Naive thymus-derived CD4-positive, alpha-beta T cell (primary cell): ENCODE results near the gene ZDHHC6. TPM values are rescaled to one million over a fixed set of nuclear protein-coding genes. Genes with fewer than 3 reads are reported as not detected.

Experiments
- ATAC-seq: fragments of 150-1000 bp; cut with Tn5 transposase; 2 replicates; pipeline ENCODE4 v1.10.0; 2021; ENCODE audit warnings: mild to moderate bottlenecking, moderate library complexity
- CTCF ChIA-PET: fragments of 350-600 bp; sonication (Branson Sonifier 250); formaldehyde crosslinking; loops from one replicate; lab custom pipeline; 2021; ENCODE audit warnings: antibody characterized with exemption; lab: Charles Lee
- POLR2A ChIA-PET: fragments of 350-600 bp; sonication (Branson Sonifier 250); formaldehyde crosslinking; loops from one replicate; lab custom pipeline; 2021; ENCODE audit warnings: antibody characterized with exemption, inconsistent platforms; lab: Charles Lee
- DNase-seq, 9 donors: peaks; one replicate each; pipeline versions ENCODE4 v3.0.0 to v3.0.0-alpha.2; 2020 to 2022; ENCODE audit warnings: mixed read lengths in 1 of 9
- H3K27ac ChIP-seq: one replicate; pipeline ENCODE4 v1.7.0; 2013; ENCODE audit warnings: mild to moderate bottlenecking, low read depth, low read length, moderate library complexity
- H3K27me3 ChIP-seq, 2 donors: one replicate each; pipeline ENCODE4 v1.7.0; 2013; ENCODE audit warnings: low read length in 2 of 2, mild to moderate bottlenecking in 2 of 2, moderate library complexity in 2 of 2; ENCODE audit not compliant: control insufficient read depth in 2 of 2, insufficient read depth in 2 of 2
- H3K36me3 ChIP-seq, 3 experiments: 1 replicate in 2 of 3; 2 replicates in 1 of 3; pipeline ENCODE4 v1.7.0; 2013; ENCODE audit warnings: low read length in 3 of 3, mild to moderate bottlenecking in 3 of 3, moderate library complexity in 1 of 3; ENCODE audit not compliant: insufficient read depth in 3 of 3, control insufficient read depth in 2 of 3
- H3K4me1 ChIP-seq, 2 donors: one replicate each; pipeline ENCODE4 v1.7.0; 2013; ENCODE audit warnings: low read length in 2 of 2, mild to moderate bottlenecking in 2 of 2, moderate library complexity in 1 of 2; ENCODE audit not compliant: control insufficient read depth in 2 of 2, insufficient read depth in 2 of 2
- H3K4me3 ChIP-seq: 2 replicates; pipeline ENCODE4 v1.7.0; 2013; ENCODE audit warnings: mild to moderate bottlenecking, low read length
- H3K9me3 ChIP-seq, 3 experiments: 1 replicate in 2 of 3; 2 replicates in 1 of 3; pipeline ENCODE4 v1.7.0; 2013; ENCODE audit warnings: low read length in 3 of 3; ENCODE audit not compliant: control insufficient read depth in 2 of 3
- H3K27ac Mint-ChIP-seq, 9 donors: one replicate each; pipeline ENCODE4 v1.8.0; 2020 to 2022; ENCODE audit warnings: mixed read lengths in 9 of 9, mild to moderate bottlenecking in 8 of 9, moderate library complexity in 5 of 9, inconsistent platforms in 2 of 9
- H3K27me3 Mint-ChIP-seq, 5 donors: one replicate each; pipeline ENCODE4 v1.8.0; 2021 to 2022; ENCODE audit warnings: mixed read lengths in 5 of 5, mild to moderate bottlenecking in 1 of 5
- H3K36me3 Mint-ChIP-seq, 5 donors: one replicate each; pipeline ENCODE4 v1.8.0; 2020 to 2022; ENCODE audit warnings: mixed read lengths in 5 of 5, mild to moderate bottlenecking in 3 of 5, inconsistent platforms in 1 of 5
- H3K4me1 Mint-ChIP-seq, 7 donors: one replicate each; pipeline ENCODE4 v1.8.0; 2020 to 2022; ENCODE audit warnings: mixed read lengths in 7 of 7, mild to moderate bottlenecking in 3 of 7, inconsistent platforms in 1 of 7
- H3K4me3 Mint-ChIP-seq, 10 donors: one replicate each; pipeline ENCODE4 v1.8.0; 2020 to 2022; ENCODE audit warnings: mild to moderate bottlenecking in 10 of 10, mixed read lengths in 10 of 10, moderate library complexity in 6 of 10, inconsistent platforms in 2 of 10
- H3K9me3 Mint-ChIP-seq, 11 donors: one replicate each; pipeline ENCODE4 v1.8.0; 2020 to 2022; ENCODE audit warnings: mixed read lengths in 11 of 11, mild to moderate bottlenecking in 4 of 11, inconsistent platforms in 1 of 11, moderate library complexity in 1 of 11
- intact Hi-C, 2 donors: fragments of 100-400 bp; cut with micrococcal nuclease; formaldehyde crosslinking; loops; one replicate each; pipeline ENCODE4 v1.15.1; 2023
- polyA plus RNA-seq, 2 donors: library from polyadenylated mRNA; unstranded; fragments of 300-500 nt; fragmentation: Illumina TruSeq; gene quantifications; one replicate each; pipeline ENCODE4 v1.2.3, GENCODE V29; 2021
- total RNA-seq, 6 experiments: library from RNA in 5 of 6; stranded (reverse) in 5 of 6; gene quantifications; 1 replicate in 5 of 6; 2 replicates in 1 of 6; pipeline ENCODE4 v1.2.3 and lab custom pipeline; 2021 to 2026

The ZDHHC6 gene, protein sequence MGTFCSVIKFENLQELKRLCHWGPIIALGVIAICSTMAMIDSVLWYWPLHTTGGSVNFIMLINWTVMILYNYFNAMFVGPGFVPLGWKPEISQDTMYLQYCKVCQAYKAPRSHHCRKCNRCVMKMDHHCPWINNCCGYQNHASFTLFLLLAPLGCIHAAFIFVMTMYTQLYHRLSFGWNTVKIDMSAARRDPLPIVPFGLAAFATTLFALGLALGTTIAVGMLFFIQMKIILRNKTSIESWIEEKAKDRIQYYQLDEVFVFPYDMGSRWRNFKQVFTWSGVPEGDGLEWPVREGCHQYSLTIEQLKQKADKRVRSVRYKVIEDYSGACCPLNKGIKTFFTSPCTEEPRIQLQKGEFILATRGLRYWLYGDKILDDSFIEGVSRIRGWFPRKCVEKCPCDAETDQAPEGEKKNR
- total RNA-seq (10 to 100 TPM; 34.3 to 66.3 (median 50.9) TPM), polyA plus RNA-seq (10 to 100 TPM; 29.9 to 32.4 TPM), total RNA-seq (lab: John Stamatoyannopoulos, UW) (49.0 reads per million, percentile 71 among the genes with 10 or more reads in this experiment)

GRCh38 chr10:112446855-112447619, at the start of gene ZDHHC6, which contains the start of gene VTI1A:
Gene ZDHHC6, minus strand, starts transcription at chr10:112446914. Its CDS starts 1,478 bp downstream, at chr10:112445436.
Gene VTI1A, plus strand, starts transcription at chr10:112447215. Its CDS starts 159 bp downstream, at chr10:112447374.
- intact Hi-C loops, result loop anchor here (1.0 to 10.0 kb wide), 11 partner anchors 9 to 1950 kb away; partner anchors contain the start of genes DCLRE1A (in 2 of the 2), DUSP5 (in 2 of the 2), GPAM (in 2 of the 2) and NHLRC2 (in 2 of the 2)
- Histone ChIP-seq H3K9me3 (no peaks in the 10 kb centered on the region), H3K27ac (peak within 1 kb of the TSS; percentile 90), H3K4me3 (peak within 1 kb of the TSS; percentile 85), H3K36me3 (peaks cover 0 to 27% (median 3%) of the 10 kb centered on the region in 3 experiments), H3K4me1 (peaks cover 23 to 25% of the 10 kb centered on the region in 2 donors), H3K27me3 (no peaks in the 10 kb centered on the region)
- DNase-seq, result peak; percentile 70 to 89 (median 84)
- Mint-ChIP-seq H3K9me3 (no peaks in the 10 kb centered on the region), H3K4me3 (peak within 1 kb of the TSS; percentile 92 to 100 (median 96)), H3K27ac (peak within 1 kb of the TSS; percentile 95 to 100 (median 99)), H3K36me3 (peaks cover 5 to 14% (median 8%) of the 10 kb centered on the region in 5 donors), H3K27me3 (no peaks in the 10 kb centered on the region), H3K4me1 (peaks cover 31 to 81% (median 66%) of the 10 kb centered on the region in 7 donors)
- CTCF ChIA-PET, result interaction anchor here (0.5 kb wide), 1 partner anchor 28 kb away, joined by 3 read pairs; no protein-coding TSS in a partner anchor
- POLR2A ChIA-PET, result interaction anchor here (0.7 to 2.5 kb wide), 10 partner anchors 10 to 263 kb away, joined by 3 to 22 read pairs (median 4); partner anchors contain the start of genes ACSL5 and GPAM
- peak; percentile 95 for ATAC-seq

DNA sequence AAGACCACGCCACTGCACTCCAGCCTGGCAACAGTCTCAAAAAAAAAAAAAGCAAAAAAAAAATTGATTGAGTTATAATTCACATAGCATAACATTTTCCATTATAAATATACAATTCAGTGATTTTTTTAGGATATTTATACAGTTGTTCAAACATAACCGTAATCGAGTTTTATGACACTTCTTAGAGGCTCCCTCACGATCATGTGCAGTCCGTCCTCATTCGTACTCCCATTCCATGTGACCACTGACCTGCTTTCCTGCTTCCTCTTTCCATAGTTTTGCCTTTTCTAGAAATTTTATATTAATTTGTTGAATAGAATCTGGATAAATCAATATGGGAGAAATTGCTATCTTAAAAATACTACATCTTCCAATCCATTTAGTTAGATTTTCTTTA, 46.0 kb upstream of the ZDHHC6 start:
- Mint-ChIP-seq H3K36me3 (peaks cover 0 to 9% (median 5%) of the 10 kb centered on the region in 5 donors), H3K27me3 (no peaks in the 10 kb centered on the region), H3K4me1 (peaks cover 2 to 18% (median 11%) of the 10 kb centered on the region in 7 donors), H3K4me3 (no peak overlapping the region), H3K27ac (no peak overlapping the region), H3K9me3 (no peaks in the 10 kb centered on the region)
- H3K27ac ChIP-seq, result no peak overlapping the region
- H3K9me3 ChIP-seq, result no peaks in the 10 kb centered on the region
- CTCF ChIA-PET, result no interaction called here
- no peak overlapping the region for H3K4me3 ChIP-seq
- intact Hi-C loops, result no loop called here
- DNase-seq (no peak), ATAC-seq (no peak)
- POLR2A ChIA-PET, result no interaction called here
- no peaks in the 10 kb centered on the region for H3K27me3 ChIP-seq
- no peaks in the 10 kb centered on the region for H3K4me1 ChIP-seq
- H3K36me3 ChIP-seq, result no peaks in the 10 kb centered on the region

DNA sequence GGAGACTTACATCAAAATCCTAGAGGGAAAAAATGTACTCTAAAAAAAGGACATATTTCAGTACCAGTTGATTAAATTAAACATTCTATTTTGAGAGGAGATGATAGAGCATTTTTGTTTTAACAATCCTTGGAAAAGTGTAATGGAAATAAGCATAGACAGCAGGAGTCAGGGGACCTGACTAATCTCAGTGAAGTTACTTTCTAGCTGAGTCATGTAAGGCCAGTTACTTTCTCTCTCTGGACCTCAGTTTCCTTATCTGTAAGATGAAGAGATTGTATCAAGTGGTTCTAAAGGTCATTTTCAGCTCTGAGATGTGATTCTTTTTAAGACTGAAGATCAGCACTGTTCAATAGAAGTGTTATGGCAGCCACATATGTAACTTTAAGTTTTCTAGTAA, 44.4 kb upstream of the ZDHHC6 start:
- CTCF ChIA-PET, result interaction anchor here (0.6 kb wide), 1 partner anchor 929 kb away, joined by 3 read pairs; no protein-coding TSS in a partner anchor
- Mint-ChIP-seq H3K27ac (peak overlapping the region in 1 of 9 donors; percentile 24), H3K27me3 (no peaks in the 10 kb centered on the region), H3K36me3 (peaks cover 0 to 18% (median 5%) of the 10 kb centered on the region in 5 donors), H3K9me3 (no peaks in the 10 kb centered on the region), H3K4me1 (peaks cover 4 to 30% (median 14%) of the 10 kb centered on the region in 7 donors), H3K4me3 (no peak overlapping the region)
- Histone ChIP-seq H3K4me3 (no peak overlapping the region), H3K36me3 (no peaks in the 10 kb centered on the region), H3K9me3 (no peaks in the 10 kb centered on the region), H3K27me3 (no peaks in the 10 kb centered on the region), H3K4me1 (no peaks in the 10 kb centered on the region), H3K27ac (no peak overlapping the region)
- DNase-seq (no peak), ATAC-seq (no peak)
- intact Hi-C loops, result no loop called here
- POLR2A ChIA-PET, result interaction anchor here (0.6 kb wide), 1 partner anchor 17 kb away, joined by 7 read pairs; no protein-coding TSS in a partner anchor

- no peak for DNase-seq
- Mint-ChIP-seq H3K4me1 (peaks cover 4 to 29% (median 14%) of the 10 kb centered on the region in 7 donors), H3K27me3 (no peaks in the 10 kb centered on the region), H3K9me3 (no peaks in the 10 kb centered on the region), H3K27ac (no peak overlapping the region), H3K4me3 (no peak overlapping the region), H3K36me3 (peaks cover 0 to 21% (median 7%) of the 10 kb centered on the region in 5 donors)
- H3K9me3 ChIP-seq, result no peaks in the 10 kb centered on the region
- no peaks in the 10 kb centered on the region for H3K27me3 ChIP-seq
- H3K4me3 ChIP-seq, result no peak overlapping the region
- ChIA-PET POLR2A (interaction anchor here (0.7 kb wide), 1 partner anchor 36 kb away, joined by 9 read pairs; no protein-coding TSS in a partner anchor), CTCF (interaction anchor here (0.6 kb wide), 1 partner anchor 930 kb away, joined by 3 read pairs; no protein-coding TSS in a partner anchor)
- H3K36me3 ChIP-seq, result no peaks in the 10 kb centered on the region
- intact Hi-C loops, result no loop called here
- H3K4me1 ChIP-seq, result no peaks in the 10 kb centered on the region
- no peak overlapping the region for H3K27ac ChIP-seq
- no peak for ATAC-seq
Measured at GRCh38 chr10:112490545-112490944, 43.8 kb upstream of the ZDHHC6 start.

DNA sequence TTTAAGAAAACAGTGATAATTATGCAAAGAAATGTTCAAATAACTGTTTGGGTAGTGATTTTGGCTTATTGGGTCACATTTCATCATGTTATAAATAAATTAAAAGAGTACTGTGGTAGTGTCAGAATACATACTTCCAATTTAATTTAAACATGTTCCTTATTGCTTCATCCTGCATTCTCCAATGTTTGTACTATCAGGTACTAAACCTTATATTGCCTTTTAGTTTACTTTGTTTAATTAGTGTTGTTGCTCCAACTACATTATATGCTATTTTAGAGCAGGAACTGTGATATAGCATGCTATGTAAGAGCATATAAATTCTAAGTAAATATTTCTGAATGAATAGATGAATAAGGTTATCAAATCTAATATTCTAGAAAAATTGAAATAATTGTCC, 41.2 kb upstream of the ZDHHC6 start:
- CTCF ChIA-PET, result interaction anchor here (1.4 kb wide), 1 partner anchor 12 kb away, joined by 3 read pairs; no protein-coding TSS in a partner anchor
- DNase-seq (no peak), ATAC-seq (no peak)
- no peaks in the 10 kb centered on the region for H3K9me3 ChIP-seq
- H3K27ac Mint-ChIP-seq, result no peak overlapping the region
- no peak overlapping the region for H3K4me3 ChIP-seq
- H3K36me3 ChIP-seq, result no peaks in the 10 kb centered on the region
- intact Hi-C loops, result no loop called here
- peaks cover 0 to 29% (median 4%) of the 10 kb centered on the region in 5 donors for H3K36me3 Mint-ChIP-seq
- H3K9me3 Mint-ChIP-seq, result no peaks in the 10 kb centered on the region
- H3K4me1 Mint-ChIP-seq, result peaks cover 4 to 26% (median 14%) of the 10 kb centered on the region in 7 donors
- no peaks in the 10 kb centered on the region for H3K27me3 ChIP-seq
- POLR2A ChIA-PET, result interaction anchor here (0.6 kb wide), 1 partner anchor 9 kb away, joined by 3 read pairs; no protein-coding TSS in a partner anchor
- no peak overlapping the region for H3K4me3 Mint-ChIP-seq
- no peaks in the 10 kb centered on the region for H3K4me1 ChIP-seq
- H3K27me3 Mint-ChIP-seq, result no peaks in the 10 kb centered on the region
- no peak overlapping the region for H3K27ac ChIP-seq

DNA sequence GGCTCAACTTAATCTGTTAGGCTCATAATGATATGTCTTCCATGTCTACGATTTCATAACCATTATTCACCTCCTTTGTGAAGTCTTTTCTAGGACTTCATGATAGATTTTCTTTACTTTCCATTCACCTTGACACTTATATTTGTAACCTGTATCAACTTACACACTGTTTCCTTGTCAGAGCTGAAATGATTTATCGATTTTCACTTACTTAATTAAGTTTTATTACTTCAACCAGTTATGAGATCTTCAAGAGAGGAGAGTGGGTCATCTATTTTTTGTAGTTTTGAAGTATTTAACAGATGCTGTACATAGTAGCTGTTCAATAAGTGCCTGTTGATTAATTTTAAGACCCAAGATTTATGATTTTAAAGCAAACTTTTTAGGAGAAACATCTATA, 37.7 kb upstream of the ZDHHC6 start:
- Histone ChIP-seq H3K4me3 (no peak overlapping the region), H3K4me1 (no peaks in the 10 kb centered on the region), H3K36me3 (no peaks in the 10 kb centered on the region), H3K27me3 (no peaks in the 10 kb centered on the region), H3K9me3 (no peaks in the 10 kb centered on the region), H3K27ac (no peak overlapping the region)
- H3K4me3 Mint-ChIP-seq, result no peak overlapping the region
- DNase-seq, result no peak
- H3K9me3 Mint-ChIP-seq, result no peaks in the 10 kb centered on the region
- H3K27me3 Mint-ChIP-seq, result no peaks in the 10 kb centered on the region
- H3K27ac Mint-ChIP-seq, result no peak overlapping the region
- peaks cover 2 to 29% (median 10%) of the 10 kb centered on the region in 7 donors for H3K4me1 Mint-ChIP-seq
- ATAC-seq, result no peak
- ChIA-PET POLR2A (no interaction called here), CTCF (interaction anchor here (0.8 kb wide), 1 partner anchor 12 kb away, joined by 3 read pairs; no protein-coding TSS in a partner anchor)
- intact Hi-C loops, result no loop called here
- peaks cover 0 to 27% (median 4%) of the 10 kb centered on the region in 5 donors for H3K36me3 Mint-ChIP-seq
